Vagina (tissue), 2 donors: ENCODE data around the gene DLG2.

Experiments
- POLR2A ChIP-seq, 2 donors: fragments of 450-650 bp; IDR thresholded peaks; one replicate each; pipeline ENCODE4 v1.6.1; 2017; ENCODE audit warnings: antibody characterized with exemption in 2 of 2, mild to moderate bottlenecking in 2 of 2, moderate library complexity in 2 of 2
- POLR2AphosphoS5 ChIP-seq, 2 donors: sonication (generic); formaldehyde crosslinking; IDR thresholded peaks; one replicate each; pipeline ENCODE4 v1.9.0; 2017; ENCODE audit warnings: antibody characterized with exemption in 2 of 2, mild to moderate bottlenecking in 2 of 2, low read depth in 1 of 2; ENCODE audit not compliant: insufficient read depth in 1 of 2
- TF ChIP-seq, protein P1 (sequence below), 3 experiments: fragments of 450-650 bp in 2 of 3; fragments of 200-600 bp in 1 of 3; sonication (generic) in 1 of 3; IDR thresholded peaks; one replicate each; pipeline ENCODE4 v1.5.1; 2017 to 2019; ENCODE audit warnings: antibody characterized with exemption in 3 of 3, mild to moderate bottlenecking in 2 of 3, moderate library complexity in 2 of 3

DNA sequence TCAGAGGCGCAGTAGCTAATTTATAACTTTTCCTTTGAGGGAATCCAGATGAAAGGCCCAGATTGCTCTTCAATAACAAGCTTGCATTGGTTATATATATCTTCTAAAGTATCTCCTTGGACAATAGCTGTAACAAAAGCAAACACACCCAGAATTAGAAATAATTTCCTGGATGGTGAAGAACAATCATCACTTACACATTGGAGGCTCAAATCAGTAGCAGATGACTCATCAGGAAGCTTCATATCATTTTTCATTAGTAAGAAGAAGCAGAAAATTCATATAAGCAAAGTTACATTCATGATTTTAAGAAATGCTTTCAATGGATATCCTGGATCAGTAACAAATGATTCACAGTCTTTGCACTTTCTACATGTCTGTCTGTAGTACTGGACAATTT, 2167.3 kb downstream of the DLG2 start:
- TF ChIP-seq, protein P1, sequence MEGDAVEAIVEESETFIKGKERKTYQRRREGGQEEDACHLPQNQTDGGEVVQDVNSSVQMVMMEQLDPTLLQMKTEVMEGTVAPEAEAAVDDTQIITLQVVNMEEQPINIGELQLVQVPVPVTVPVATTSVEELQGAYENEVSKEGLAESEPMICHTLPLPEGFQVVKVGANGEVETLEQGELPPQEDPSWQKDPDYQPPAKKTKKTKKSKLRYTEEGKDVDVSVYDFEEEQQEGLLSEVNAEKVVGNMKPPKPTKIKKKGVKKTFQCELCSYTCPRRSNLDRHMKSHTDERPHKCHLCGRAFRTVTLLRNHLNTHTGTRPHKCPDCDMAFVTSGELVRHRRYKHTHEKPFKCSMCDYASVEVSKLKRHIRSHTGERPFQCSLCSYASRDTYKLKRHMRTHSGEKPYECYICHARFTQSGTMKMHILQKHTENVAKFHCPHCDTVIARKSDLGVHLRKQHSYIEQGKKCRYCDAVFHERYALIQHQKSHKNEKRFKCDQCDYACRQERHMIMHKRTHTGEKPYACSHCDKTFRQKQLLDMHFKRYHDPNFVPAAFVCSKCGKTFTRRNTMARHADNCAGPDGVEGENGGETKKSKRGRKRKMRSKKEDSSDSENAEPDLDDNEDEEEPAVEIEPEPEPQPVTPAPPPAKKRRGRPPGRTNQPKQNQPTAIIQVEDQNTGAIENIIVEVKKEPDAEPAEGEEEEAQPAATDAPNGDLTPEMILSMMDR (IDR thresholded peaks at IDR 0.05): no peak
- TF ChIP-seq POLR2A (IDR thresholded peaks at IDR 0.05) (no peak), POLR2AphosphoS5 (IDR thresholded peaks at IDR 0.05; ENCODE audit: insufficient read depth in 1 of 2, low read depth in 1 of 2) (no peak)
